H1 (cell line): ENCODE data around the gene MKI67.

Experiments
- EZH2 ChIP-seq: fragments of 200-600 bp; sonication (generic); IDR thresholded peaks from 2 replicates; pipeline ENCODE4 v1.7.1; 2012; ENCODE audit warnings: low read depth, mild to moderate bottlenecking, moderate library complexity, low read length, inconsistent platforms; ENCODE audit not compliant: severe bottlenecking
- HDAC6 ChIP-seq: IDR thresholded peaks from one replicate; pipeline ENCODE4 v1.7.1; 2012; ENCODE audit warnings: low read depth, mild to moderate bottlenecking, inconsistent platforms, low read length, moderate library complexity
- POLR2A ChIP-seq, 2 experiments: IDR thresholded peaks; 1 replicate in 1 of 2; 2 replicates in 1 of 2; pipeline ENCODE4 v1.6.1; 2011; ENCODE audit warnings: low read depth in 2 of 2, low read length in 2 of 2, mild to moderate bottlenecking in 2 of 2; ENCODE audit errors: control extremely low read depth in 1 of 2
- POLR2AphosphoS5 ChIP-seq: IDR thresholded peaks from 2 replicates; pipeline ENCODE4 v1.6.1; 2011; ENCODE audit warnings: low read depth, low read length
- SIN3A ChIP-seq, 2 experiments: IDR thresholded peaks in 1 of 2; conservative IDR thresholded peaks in 1 of 2; 2 replicates each; pipeline ENCODE4 v1.6.1; 2011 to 2012; ENCODE audit warnings: low read length in 2 of 2, improper control_type of control experiment in 1 of 2, low read depth in 1 of 2, mild to moderate bottlenecking in 1 of 2

DNA sequence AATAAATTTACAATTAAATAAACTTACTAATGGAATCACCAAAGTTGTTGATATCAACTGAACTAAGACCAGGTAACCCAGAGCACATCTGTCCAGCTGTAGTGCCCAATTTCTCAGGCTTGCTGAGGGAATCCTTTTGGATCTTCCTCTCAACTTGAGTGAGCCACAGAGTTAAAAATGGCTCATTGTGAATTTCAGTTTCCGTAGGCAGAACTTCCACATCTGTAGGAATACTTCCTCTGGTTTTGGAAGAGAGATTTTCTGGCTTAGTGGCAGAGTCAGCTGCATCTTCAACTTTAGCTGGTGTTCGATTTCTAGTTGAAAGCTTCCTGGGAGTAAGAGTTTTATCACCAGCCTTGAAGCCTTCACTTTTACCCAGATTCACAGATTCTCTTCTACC is 11.3 kb downstream of the MKI67 start:
- TF ChIP-seq SIN3A (conservative IDR thresholded peaks at IDR 0.05 in 1 of 2, IDR thresholded peaks at IDR 0.05 in 1 of 2; ENCODE audit: low read depth in 1 of 2, low read length in 2 of 2) (no peak), HDAC6 (no peak), POLR2A (IDR thresholded peaks at IDR 0.05; ENCODE audit: control extremely low read depth in 1 of 2, low read depth in 2 of 2, low read length in 2 of 2) (no peak), EZH2 (no peak), POLR2AphosphoS5 (no peak)
